SK-N-MC (cell line): ENCODE data around the gene OTP.

ENCODE experiments used
- EZH2 ChIP-seq: fragments of 200-600 bp; sonication (generic); IDR thresholded peaks from one replicate; pipeline ENCODE4 v1.6.1; 2017; ENCODE audit warnings: antibody characterized with exemption
- POLR2AphosphoS5 ChIP-seq: IDR thresholded peaks from 2 replicates; pipeline ENCODE4 v1.6.1; 2012; ENCODE audit warnings: mild to moderate bottlenecking, low read depth, low read length, borderline replicate concordance

GRCh38 chr5:77599679-77600078 is 38.8 kb downstream of the OTP start:
- TF ChIP-seq POLR2AphosphoS5 (no peak), EZH2 (no peak)
